Ovary (tissue), 3 donors: ENCODE measurements around the gene UST.

Source experiments
- EP300 ChIP-seq: sonication (generic); formaldehyde crosslinking; IDR thresholded peaks from one replicate; pipeline ENCODE4 v1.6.1; 2017; ENCODE audit warnings: antibody characterized with exemption
- TF ChIP-seq, protein P1 (sequence below), 3 donors: fragments of 450-650 bp in 2 of 3; fragments of 200-600 bp in 1 of 3; IDR thresholded peaks; one replicate each; pipeline versions ENCODE4 v1.5.1 to v1.8.0; 2016 to 2022; ENCODE audit warnings: antibody characterized with exemption in 3 of 3, mild to moderate bottlenecking in 1 of 3
- donor health status: DM: no; HTN: no; CAD: no.

DNA sequence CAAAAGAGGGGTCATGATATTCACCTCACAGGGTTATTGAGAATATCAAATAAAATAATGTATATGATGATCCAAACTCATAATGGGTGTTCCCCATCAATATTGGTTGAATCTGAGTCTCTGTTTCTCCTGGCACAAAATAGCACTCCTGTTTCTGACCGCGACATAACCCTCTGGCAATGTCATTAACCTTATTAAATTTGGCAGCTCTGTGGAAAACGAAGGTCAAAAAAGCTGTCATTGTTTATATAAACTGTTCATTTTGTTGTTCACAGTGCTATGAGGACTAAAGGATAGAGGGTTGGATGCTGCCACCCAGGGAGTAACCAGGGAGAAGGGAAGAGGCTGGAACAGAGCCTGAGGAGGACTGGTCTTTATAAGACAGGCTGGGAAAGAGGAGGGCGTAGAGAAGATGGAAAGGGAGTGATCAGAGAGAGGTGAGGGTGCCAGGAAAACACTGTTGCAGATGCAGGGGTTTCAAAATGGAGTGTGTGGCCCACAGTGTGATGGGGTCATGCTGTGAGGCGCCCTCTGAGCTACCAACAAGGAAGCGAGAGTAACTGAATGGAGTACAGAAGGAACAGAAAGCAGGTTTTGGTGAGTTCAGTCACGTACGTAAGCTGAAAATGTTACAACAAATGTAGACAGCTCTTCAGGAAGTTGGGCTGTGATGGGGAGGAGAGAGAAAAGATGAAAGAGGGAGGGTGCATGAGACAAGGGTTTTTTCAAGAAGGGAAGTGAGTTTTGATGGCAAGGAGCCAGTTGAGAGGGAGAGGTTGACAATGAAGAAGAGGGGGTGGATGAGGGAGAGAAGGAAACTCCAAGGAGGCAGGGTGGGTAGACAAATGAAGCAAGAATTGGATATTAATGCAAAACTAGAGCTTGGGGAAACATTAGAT, 319.1 kb downstream of the UST start:
- TF ChIP-seq EP300, result no peak
- TF ChIP-seq, protein P1, sequence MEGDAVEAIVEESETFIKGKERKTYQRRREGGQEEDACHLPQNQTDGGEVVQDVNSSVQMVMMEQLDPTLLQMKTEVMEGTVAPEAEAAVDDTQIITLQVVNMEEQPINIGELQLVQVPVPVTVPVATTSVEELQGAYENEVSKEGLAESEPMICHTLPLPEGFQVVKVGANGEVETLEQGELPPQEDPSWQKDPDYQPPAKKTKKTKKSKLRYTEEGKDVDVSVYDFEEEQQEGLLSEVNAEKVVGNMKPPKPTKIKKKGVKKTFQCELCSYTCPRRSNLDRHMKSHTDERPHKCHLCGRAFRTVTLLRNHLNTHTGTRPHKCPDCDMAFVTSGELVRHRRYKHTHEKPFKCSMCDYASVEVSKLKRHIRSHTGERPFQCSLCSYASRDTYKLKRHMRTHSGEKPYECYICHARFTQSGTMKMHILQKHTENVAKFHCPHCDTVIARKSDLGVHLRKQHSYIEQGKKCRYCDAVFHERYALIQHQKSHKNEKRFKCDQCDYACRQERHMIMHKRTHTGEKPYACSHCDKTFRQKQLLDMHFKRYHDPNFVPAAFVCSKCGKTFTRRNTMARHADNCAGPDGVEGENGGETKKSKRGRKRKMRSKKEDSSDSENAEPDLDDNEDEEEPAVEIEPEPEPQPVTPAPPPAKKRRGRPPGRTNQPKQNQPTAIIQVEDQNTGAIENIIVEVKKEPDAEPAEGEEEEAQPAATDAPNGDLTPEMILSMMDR (IDR thresholded peaks at IDR 0.05), result no peak
